Measurements from ENCODE around the gene TENM4. TPM values are rescaled to one million over a fixed set of nuclear protein-coding genes. Genes with fewer than 3 reads are reported as not detected.

TENM4 gene
- total RNA-seq, 1 donor from 2014 or later = 43.2 TPM

- Mint-ChIP-seq H3K9me3 (no peaks in the 10 kb centered on the region), H3K36me3 (ENCODE audit: low read depth) (peaks cover 2% of the 10 kb centered on the region), H3K27me3 (ENCODE audit: low read depth) (no peaks in the 10 kb centered on the region), H3K4me1 (peaks cover 8% of the 10 kb centered on the region), H3K4me3 (no peak overlapping the region), H3K27ac (ENCODE audit: unreplicated experiment) (no peak overlapping the region)
- TF ChIP-seq CTCF (conservative IDR thresholded peaks at IDR 0.05) = no peak
- DNase-seq (ENCODE audit: low read depth, low spot score) = no peak
These were observed 449.1 kb downstream of the TENM4 start for GRCh38 chr11:78991681-78992080.

DNA sequence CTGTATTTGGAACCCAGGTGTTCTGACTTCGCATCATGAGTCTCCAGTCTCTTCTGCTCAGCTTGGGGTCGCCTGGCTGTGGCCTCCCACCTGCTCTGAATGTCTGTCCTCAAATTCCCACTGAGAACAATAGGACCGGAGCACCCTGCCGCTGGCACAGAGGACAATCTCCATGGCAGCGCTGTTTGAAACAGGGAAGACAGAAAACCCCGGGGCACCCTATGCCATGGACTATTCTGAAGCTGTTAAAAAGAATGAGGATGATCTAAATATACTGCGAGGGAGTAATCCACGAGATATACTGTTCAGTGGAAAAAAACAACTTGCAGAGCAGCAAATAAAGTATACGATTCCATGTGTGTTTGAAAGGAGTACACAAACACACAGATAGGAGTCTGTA, 450.6 kb downstream of the TENM4 start:
- H3K27ac Mint-ChIP-seq (ENCODE audit: unreplicated experiment) = no peak overlapping the region
- no peaks in the 10 kb centered on the region for H3K9me3 Mint-ChIP-seq
- H3K4me3 Mint-ChIP-seq = no peak overlapping the region
- no peak for DNase-seq (ENCODE audit: low read depth, low spot score)
- peaks cover 8% of the 10 kb centered on the region for H3K4me1 Mint-ChIP-seq
- TF ChIP-seq CTCF (conservative IDR thresholded peaks at IDR 0.05) = no peak
- H3K27me3 Mint-ChIP-seq (ENCODE audit: low read depth) = no peaks in the 10 kb centered on the region
- H3K36me3 Mint-ChIP-seq (ENCODE audit: low read depth) = no peaks in the 10 kb centered on the region

DNA sequence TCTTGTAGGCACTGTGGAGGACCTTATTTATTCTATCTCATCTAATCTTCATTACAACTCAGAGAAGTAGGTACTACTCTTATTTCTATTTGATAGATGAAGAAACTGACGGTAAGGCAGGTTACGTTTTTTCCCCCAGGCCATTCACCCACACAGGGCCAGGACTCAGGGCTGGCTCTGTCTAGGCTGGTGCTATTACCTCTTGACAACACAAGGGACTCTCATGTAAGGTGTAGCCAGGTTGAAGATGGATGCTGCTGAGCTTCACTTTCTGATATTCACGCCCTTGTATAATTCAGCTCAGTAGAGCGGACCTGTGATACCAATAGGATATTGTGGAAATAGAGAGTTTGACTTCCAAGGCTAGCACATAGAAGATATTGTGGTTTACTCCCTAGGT, 453.1 kb downstream of the TENM4 start:
- Mint-ChIP-seq H3K27ac (ENCODE audit: unreplicated experiment) (no peak overlapping the region), H3K4me1 (peaks cover 12% of the 10 kb centered on the region), H3K9me3 (no peaks in the 10 kb centered on the region), H3K36me3 (ENCODE audit: low read depth) (no peaks in the 10 kb centered on the region), H3K27me3 (ENCODE audit: low read depth) (no peaks in the 10 kb centered on the region), H3K4me3 (no peak overlapping the region)
- no peak for DNase-seq (ENCODE audit: low read depth, low spot score)
- TF ChIP-seq CTCF (conservative IDR thresholded peaks at IDR 0.05) = no peak

GRCh38 chr11:78986305-78986704, 454.5 kb downstream of the TENM4 start:
- Mint-ChIP-seq H3K27ac (ENCODE audit: unreplicated experiment) (no peak overlapping the region), H3K4me3 (no peak overlapping the region), H3K9me3 (no peaks in the 10 kb centered on the region), H3K4me1 (peaks cover 15% of the 10 kb centered on the region), H3K27me3 (ENCODE audit: low read depth) (no peaks in the 10 kb centered on the region), H3K36me3 (ENCODE audit: low read depth) (no peaks in the 10 kb centered on the region)
- no peak for TF ChIP-seq CTCF (conservative IDR thresholded peaks at IDR 0.05)
- DNase-seq (ENCODE audit: low read depth, low spot score) = no peak

DNA sequence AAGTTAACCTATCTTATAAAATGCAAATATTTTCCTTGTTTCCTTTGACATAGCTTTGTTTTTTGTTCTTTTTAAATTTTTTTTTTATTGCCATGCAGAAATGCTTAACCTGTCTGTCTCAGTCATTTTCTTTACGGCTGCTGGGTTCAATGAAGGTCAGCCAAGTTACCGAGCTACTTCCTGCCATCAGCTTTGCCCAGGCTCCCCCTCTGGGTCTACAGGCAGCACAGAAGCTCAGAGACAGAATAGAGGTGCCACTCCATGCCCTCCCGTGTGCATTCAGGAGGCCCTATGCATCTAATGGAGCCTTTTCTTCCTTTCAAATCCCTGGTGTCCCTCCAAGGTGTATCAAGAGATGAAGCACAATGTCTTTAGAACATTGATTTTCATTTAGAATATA, 455.2 kb downstream of the TENM4 start:
- no peaks in the 10 kb centered on the region for H3K27me3 Mint-ChIP-seq (ENCODE audit: low read depth)

More for the DNA sequence above, 455.2 kb downstream of the TENM4 start:
- DNase-seq (ENCODE audit: low read depth, low spot score) = no peak
- Mint-ChIP-seq H3K4me1 (peaks cover 12% of the 10 kb centered on the region), H3K27ac (ENCODE audit: unreplicated experiment) (no peak overlapping the region), H3K9me3 (no peaks in the 10 kb centered on the region), H3K4me3 (no peak overlapping the region), H3K36me3 (ENCODE audit: low read depth) (no peaks in the 10 kb centered on the region)
- no peak for TF ChIP-seq CTCF (conservative IDR thresholded peaks at IDR 0.05)
